Keratinocyte (primary cell): ENCODE data around the gene AASS. TPM values are rescaled to one million over a fixed set of nuclear protein-coding genes. Genes with fewer than 3 reads are reported as not detected.

ENCODE experiments used
- DNase-seq: peaks from one replicate; pipeline ENCODE4 v3.0.0-alpha.2; 2011; ENCODE audit warnings: low read depth, missing footprints, low spot score
- FAIRE-seq: peaks from 2 replicates; lab custom pipeline; 2011; peaks lifted over from hg19 to GRCh38; lab: Jason Lieb, UNC
- H2AFZ ChIP-seq: 2 replicates; pipeline ENCODE4 v1.6.0; 2012; ENCODE audit warnings: low read length, control low read depth, inconsistent platforms; ENCODE audit not compliant: control insufficient read depth
- H3K27ac ChIP-seq: 2 replicates; pipeline ENCODE4 v1.5.1; 2011; ENCODE audit warnings: low read length; ENCODE audit not compliant: control insufficient read depth, insufficient read depth
- H3K27me3 ChIP-seq: 3 replicates; pipeline ENCODE4 v1.6.0; 2011; ENCODE audit warnings: low read length; ENCODE audit not compliant: control insufficient read depth, insufficient read depth; ENCODE audit errors: extremely low read depth
- H3K36me3 ChIP-seq, 2 experiments: 2 replicates in 1 of 2; 3 replicates in 1 of 2; pipeline ENCODE4 v1.5.1; 2011; ENCODE audit warnings: low read length in 2 of 2, mild to moderate bottlenecking in 1 of 2; ENCODE audit not compliant: control insufficient read depth in 2 of 2, insufficient read depth in 2 of 2; ENCODE audit errors: extremely low read depth in 1 of 2
- H3K4me1 ChIP-seq: 3 replicates; pipeline ENCODE4 v1.5.1; 2011; ENCODE audit warnings: low read length; ENCODE audit not compliant: control insufficient read depth, insufficient read depth; ENCODE audit errors: extremely low read depth
- H3K4me2 ChIP-seq: 3 replicates; pipeline ENCODE4 v1.6.0; 2011; ENCODE audit warnings: low read depth, low read length; ENCODE audit not compliant: control insufficient read depth, insufficient read depth; ENCODE audit errors: extremely low read depth
- H3K4me3 ChIP-seq, 3 experiments: fragments of 200-600 bp in 1 of 3; sonication (generic) in 1 of 3; 2 replicates in 2 of 3; 3 replicates in 1 of 3; pipeline ENCODE4 v1.5.1; 2011 to 2016; ENCODE audit warnings: low read length in 3 of 3, mild to moderate bottlenecking in 3 of 3, control low read depth in 2 of 3, inconsistent platforms in 1 of 3, low read depth in 1 of 3, mixed read lengths in 1 of 3, mixed run types in 1 of 3, moderate library complexity in 1 of 3; ENCODE audit not compliant: control insufficient read depth in 2 of 3, insufficient read depth in 2 of 3; ENCODE audit errors: extremely low read depth in 1 of 3
- H3K79me2 ChIP-seq: 2 replicates; pipeline ENCODE4 v1.6.0; 2012; ENCODE audit warnings: low read length; ENCODE audit not compliant: control insufficient read depth, insufficient read depth
- H3K9ac ChIP-seq: 3 replicates; pipeline ENCODE4 v1.6.0; 2011; ENCODE audit warnings: low read length; ENCODE audit not compliant: control insufficient read depth, insufficient read depth; ENCODE audit errors: extremely low read depth
- H3K9me1 ChIP-seq: 3 replicates; pipeline ENCODE4 v1.6.0; 2011; ENCODE audit warnings: low read length; ENCODE audit not compliant: control insufficient read depth, insufficient read depth; ENCODE audit errors: extremely low read depth
- H3K9me3 ChIP-seq: 2 replicates; pipeline ENCODE4 v1.5.1; 2012; ENCODE audit warnings: low read depth, low read length; ENCODE audit not compliant: control insufficient read depth
- H4K20me1 ChIP-seq: 3 replicates; pipeline ENCODE4 v1.6.0; 2011; ENCODE audit warnings: low read length; ENCODE audit not compliant: control insufficient read depth, insufficient read depth; ENCODE audit errors: extremely low read depth
- CTCF ChIP-seq, 3 experiments: IDR thresholded peaks in 1 of 3; conservative IDR thresholded peaks in 1 of 3; optimal IDR thresholded peaks in 1 of 3; 2 replicates in 2 of 3; 3 replicates in 1 of 3; pipeline versions ENCODE3 to v1.5.1; 2011; ENCODE audit warnings: low read length in 3 of 3, mild to moderate bottlenecking in 3 of 3, moderate library complexity in 2 of 3, control low read depth in 1 of 3, inconsistent platforms in 1 of 3; ENCODE audit not compliant: insufficient read depth in 2 of 3; ENCODE audit errors: extremely low read depth in 1 of 3
- EZH2 ChIP-seq: IDR thresholded peaks from one replicate; pipeline ENCODE4 v1.6.1; 2012; ENCODE audit warnings: inconsistent platforms, mild to moderate bottlenecking, low read length, moderate library complexity
- dilution Hi-C: fragments of 300-500 bp; cut with MboI; formaldehyde crosslinking; loops from one replicate; pipeline ENCODE4 v1.7.0; 2020; ENCODE audit warnings: low sequenced_read_pairs; ENCODE audit not compliant: extremely low pct_ligation_motif_present
- polyA plus RNA-seq, 5 experiments: library from polyadenylated mRNA; depleted of rRNA in 3 of 5; stranded (reverse) in 3 of 5; stranded (forward) in 1 of 5; unstranded in 1 of 5; fragments of >200 nt; gene quantifications; 1 replicate in 1 of 5; 2 replicates in 3 of 5; 3 replicates in 1 of 5; pipeline versions ENCODE4 v1.2.1 to v1.2.3, GENCODE V29; 2011 to 2012; ENCODE audit warnings: missing spikeins in 2 of 5, low read depth in 1 of 5, low replicate concordance in 1 of 5

Gene AASS
- polyA plus RNA-seq, 1 donor (not counting 4 experiments of a cell fraction or from before 2014, with no cell fraction given): 10.3 TPM

GRCh38 chr7:122123746-122124145, 20.3 kb downstream of the AASS start:
- no peaks in the 10 kb centered on the region for H3K79me2 ChIP-seq
- no peak overlapping the region for H3K4me2 ChIP-seq
- no peaks in the 10 kb centered on the region for H3K27me3 ChIP-seq
- dilution Hi-C loops: no loop called here
- no peaks in the 10 kb centered on the region for H3K9me3 ChIP-seq
- no peaks in the 10 kb centered on the region for H3K36me3 ChIP-seq
- TF ChIP-seq CTCF (optimal IDR thresholded peaks at IDR 0.05 in 1 of 3, IDR thresholded peaks at IDR 0.05 in 1 of 3, conservative IDR thresholded peaks at IDR 0.05 in 1 of 3; ENCODE audit: extremely low read depth in 1 of 3, insufficient read depth in 2 of 3, low read length in 3 of 3): no peak
- no peak for TF ChIP-seq EZH2
- no peak overlapping the region for H3K9ac ChIP-seq
- H2AFZ ChIP-seq: no peak overlapping the region
- H4K20me1 ChIP-seq: no peaks in the 10 kb centered on the region
- no peak overlapping the region for H3K4me3 ChIP-seq
- no peaks in the 10 kb centered on the region for H3K9me1 ChIP-seq
- DNase-seq: no peak
- no peak overlapping the region for H3K27ac ChIP-seq
- no peaks in the 10 kb centered on the region for H3K4me1 ChIP-seq
- no peak for FAIRE-seq

- H3K9ac ChIP-seq: no peak overlapping the region
- no peak overlapping the region for H3K4me2 ChIP-seq
- no peak overlapping the region for H2AFZ ChIP-seq
Measured at GRCh38 chr7:122118757-122119156, 25.3 kb downstream of the AASS start.

More at GRCh38 chr7:122118757-122119156, 25.3 kb downstream of the AASS start:
- no peaks in the 10 kb centered on the region for H3K27me3 ChIP-seq
- H4K20me1 ChIP-seq: no peaks in the 10 kb centered on the region
- no peak overlapping the region for H3K4me3 ChIP-seq
- TF ChIP-seq EZH2 (no peak), CTCF (optimal IDR thresholded peaks at IDR 0.05 in 1 of 3, IDR thresholded peaks at IDR 0.05 in 1 of 3, conservative IDR thresholded peaks at IDR 0.05 in 1 of 3; ENCODE audit: extremely low read depth in 1 of 3, insufficient read depth in 2 of 3, low read length in 3 of 3) (no peak)
- no peaks in the 10 kb centered on the region for H3K79me2 ChIP-seq
- dilution Hi-C loops: no loop called here
- H3K9me1 ChIP-seq: no peaks in the 10 kb centered on the region
- H3K36me3 ChIP-seq: peaks cover 1 to 8% of the 10 kb centered on the region in 2 experiments
- H3K27ac ChIP-seq: no peak overlapping the region
- no peaks in the 10 kb centered on the region for H3K9me3 ChIP-seq
- FAIRE-seq: no peak
- no peaks in the 10 kb centered on the region for H3K4me1 ChIP-seq
- no peak for DNase-seq
